ENCODE results near the gene NSG1. TPM values are rescaled to one million over a fixed set of nuclear protein-coding genes. Genes with fewer than 3 reads are reported as not detected.

NSG1 gene
- total RNA-seq, 4 donors from 2014 or later, result 2.2 to 3.5 (median 2.7) TPM; not detected in 1

- Histone ChIP-seq H3K27me3 (no peaks in the 10 kb centered on the region), H3K4me3 (no peak overlapping the region), H3K9me3 (no peaks in the 10 kb centered on the region), H3K36me3 (peaks cover 0 to 32% (median 8%) of the 10 kb centered on the region in 4 donors), H3K27ac (no peak overlapping the region), H3K4me1 (no peaks in the 10 kb centered on the region)
- intact Hi-C loops (cut with DNase I; ENCODE audit: low total_unique reads) (no loop called here), in situ Hi-C loops (cut with MboI; ENCODE audit: low pct_ligation_motif_present in 1 of 4, low pct_unique_long_range_greater_than_20kb in 1 of 4, low sequenced_read_pairs in 3 of 4) (no loop called here)
- no peak for DNase-seq
- TF ChIP-seq POLR2AphosphoS5 (IDR thresholded peaks at IDR 0.05) (no peak), CTCF (IDR thresholded peaks at IDR 0.05) (no peak), POLR2A (IDR thresholded peaks at IDR 0.05) (no peak), EP300 (IDR thresholded peaks at IDR 0.05; ENCODE audit: low read depth) (no peak)
- 33 to 84% methylated on average over 2 to 7 of the region's 7 CpGs for whole genome bisulfite sequencing, 2 donors (ENCODE audit: low coverage in 1 of 2)
These were observed 31.0 kb downstream of the NSG1 start for GRCh38 chr4:4417886-4418285.

GRCh38 chr4:4418676-4419390, 31.9 kb downstream of the NSG1 start:
- in situ Hi-C loops (cut with MboI; ENCODE audit: low pct_ligation_motif_present in 1 of 4, low pct_unique_long_range_greater_than_20kb in 1 of 4, low sequenced_read_pairs in 3 of 4) (no loop called here), intact Hi-C loops (cut with DNase I; ENCODE audit: low total_unique reads) (no loop called here)
- Histone ChIP-seq H3K27me3 (no peaks in the 10 kb centered on the region), H3K4me1 (no peaks in the 10 kb centered on the region), H3K9me3 (no peaks in the 10 kb centered on the region), H3K27ac (no peak overlapping the region), H3K4me3 (no peak overlapping the region), H3K36me3 (peaks cover 0 to 40% (median 8%) of the 10 kb centered on the region in 4 donors)
- no peak for DNase-seq
- no peak for TF ChIP-seq POLR2AphosphoS5 (IDR thresholded peaks at IDR 0.05)
- no peak for TF ChIP-seq EP300 (IDR thresholded peaks at IDR 0.05; ENCODE audit: low read depth)
- TF ChIP-seq CTCF (IDR thresholded peaks at IDR 0.05), result no peak
- TF ChIP-seq POLR2A (IDR thresholded peaks at IDR 0.05), result no peak
- 82 to 89% methylated on average over 6 to 19 of the region's 19 CpGs for WGBS, 2 donors (ENCODE audit: low coverage in 1 of 2)

- Histone ChIP-seq H3K27ac (no peak overlapping the region), H3K4me1 (no peaks in the 10 kb centered on the region), H3K4me3 (no peak overlapping the region), H3K9me3 (no peaks in the 10 kb centered on the region), H3K27me3 (no peaks in the 10 kb centered on the region), H3K36me3 (peaks cover 0 to 43% (median 9%) of the 10 kb centered on the region in 4 donors)
- 94 to 100% methylated on average over 1 to 12 of the region's 12 CpGs for WGBS, 2 donors (ENCODE audit: low coverage in 1 of 2)
- no peak for DNase-seq
- TF ChIP-seq POLR2A (IDR thresholded peaks at IDR 0.05), result no peak
- no peak for TF ChIP-seq POLR2AphosphoS5 (IDR thresholded peaks at IDR 0.05)
- TF ChIP-seq CTCF (IDR thresholded peaks at IDR 0.05), result no peak
- no peak for TF ChIP-seq EP300 (IDR thresholded peaks at IDR 0.05; ENCODE audit: low read depth)
- intact Hi-C loops (cut with DNase I; ENCODE audit: low total_unique reads), result no loop called here
- in situ Hi-C loops (cut with MboI; ENCODE audit: low pct_ligation_motif_present in 1 of 4, low pct_unique_long_range_greater_than_20kb in 1 of 4, low sequenced_read_pairs in 3 of 4), result no loop called here
These were observed 33.0 kb downstream of the NSG1 start for GRCh38 chr4:4419896-4420295.

GRCh38 chr4:4420421-4420820, 33.5 kb downstream of the NSG1 start:
- intact Hi-C loops (cut with DNase I; ENCODE audit: low total_unique reads), result no loop called here
- no peak for DNase-seq
- Histone ChIP-seq H3K27me3 (no peaks in the 10 kb centered on the region), H3K36me3 (peaks cover 0 to 48% (median 11%) of the 10 kb centered on the region in 4 donors), H3K27ac (no peak overlapping the region), H3K4me3 (no peak overlapping the region), H3K9me3 (no peaks in the 10 kb centered on the region), H3K4me1 (no peaks in the 10 kb centered on the region)
- WGBS, 2 donors (ENCODE audit: low coverage in 1 of 2), result 95% methylated on average over 12 of the region's 12 CpGs; no CpG with 5 or more reads in 1 of the 2 donors
- no peak for TF ChIP-seq EP300 (IDR thresholded peaks at IDR 0.05; ENCODE audit: low read depth)
- no peak for TF ChIP-seq POLR2A (IDR thresholded peaks at IDR 0.05)
- no peak for TF ChIP-seq CTCF (IDR thresholded peaks at IDR 0.05)
- TF ChIP-seq POLR2AphosphoS5 (IDR thresholded peaks at IDR 0.05), result no peak
- in situ Hi-C loops (cut with MboI; ENCODE audit: low pct_ligation_motif_present in 1 of 4, low pct_unique_long_range_greater_than_20kb in 1 of 4, low sequenced_read_pairs in 3 of 4), result no loop called here

Measured in transverse colon (tissue), 4 donors.